NCI-H2029 treated with DMSO at 0.1 percent for 48 hours (cell line): ENCODE results near the gene PEX16.

ENCODE experiments used
- DNase-seq: peaks from one replicate; lab custom pipeline; 2025; lab: John Stamatoyannopoulos, UW

PEX16 gene

DNA sequence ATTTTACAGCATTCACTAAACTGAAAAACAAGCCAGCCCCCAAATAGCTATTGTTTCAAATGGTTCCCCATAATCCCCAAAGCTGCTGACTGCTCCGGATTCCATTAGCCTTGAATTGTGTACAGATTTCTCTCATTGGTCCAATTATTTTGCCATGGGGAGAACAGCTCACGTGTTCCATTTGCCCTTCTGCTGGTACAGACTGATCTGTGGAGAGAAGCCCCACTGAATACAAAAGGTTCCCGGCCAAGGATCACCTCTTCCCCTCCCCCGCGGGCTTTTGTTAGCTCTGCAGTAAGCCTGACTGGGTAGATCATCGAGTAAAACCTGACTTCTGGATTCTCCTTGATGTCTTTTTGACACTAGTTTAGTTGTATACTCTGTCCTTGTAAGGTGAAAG is 41.3 kb downstream of the PEX16 start:
- no peak for DNase-seq

DNA sequence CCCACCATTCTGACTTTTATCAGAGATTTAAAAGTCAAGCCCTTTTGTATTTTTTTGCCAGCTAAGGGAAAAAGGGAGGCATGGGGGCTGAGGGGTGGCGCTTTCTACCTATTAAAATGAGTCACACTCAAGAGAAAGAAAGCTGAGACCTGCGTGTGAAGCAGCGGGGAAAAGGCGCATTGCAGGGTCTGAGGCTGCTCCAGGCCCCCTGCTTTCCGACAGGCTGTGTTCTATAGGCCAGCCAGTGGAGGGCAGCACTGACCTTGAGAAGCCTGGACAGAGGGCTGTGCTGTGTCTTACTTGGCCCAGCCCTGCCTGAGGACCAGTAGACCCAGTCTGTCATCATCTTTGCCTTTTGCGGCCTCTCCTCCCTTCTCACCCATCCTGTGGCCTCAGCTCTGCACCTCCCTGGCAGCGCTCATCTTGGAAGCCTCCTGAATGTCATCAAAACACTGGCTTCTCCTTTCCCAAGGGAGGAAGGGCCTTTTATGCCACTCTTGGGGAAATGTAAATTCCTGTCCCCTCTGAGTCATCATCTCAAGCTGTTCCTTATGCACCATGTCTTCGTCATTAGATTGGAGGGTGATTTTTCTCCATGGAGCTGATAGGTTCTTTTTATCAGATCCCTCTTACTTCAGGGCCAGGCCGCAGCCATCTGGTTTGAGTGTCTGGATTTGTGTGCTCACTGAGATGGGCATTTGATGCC is 44.9 kb downstream of the PEX16 start:
- peak; percentile 13 for DNase-seq

DNA sequence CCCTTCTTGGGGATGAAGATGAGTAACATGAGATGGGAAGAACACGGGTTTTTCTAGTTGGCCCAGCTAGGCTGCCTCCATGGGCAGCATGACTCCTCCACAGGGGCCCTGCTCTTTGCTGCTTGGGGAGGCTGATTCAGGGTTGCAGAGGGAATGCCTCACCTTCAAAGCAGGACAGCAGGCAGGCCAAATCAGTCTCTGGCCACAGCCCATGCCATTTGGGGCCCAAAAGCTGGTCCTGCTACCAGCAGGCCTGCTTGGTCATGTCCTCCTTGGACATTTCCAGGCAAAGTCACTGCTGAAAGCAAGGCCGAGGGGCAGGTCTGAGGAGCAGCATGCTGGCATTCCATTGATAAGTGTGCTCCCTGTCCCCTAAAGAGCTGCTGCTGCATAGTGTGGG is 46.0 kb downstream of the PEX16 start:
- DNase-seq: no peak

DNA sequence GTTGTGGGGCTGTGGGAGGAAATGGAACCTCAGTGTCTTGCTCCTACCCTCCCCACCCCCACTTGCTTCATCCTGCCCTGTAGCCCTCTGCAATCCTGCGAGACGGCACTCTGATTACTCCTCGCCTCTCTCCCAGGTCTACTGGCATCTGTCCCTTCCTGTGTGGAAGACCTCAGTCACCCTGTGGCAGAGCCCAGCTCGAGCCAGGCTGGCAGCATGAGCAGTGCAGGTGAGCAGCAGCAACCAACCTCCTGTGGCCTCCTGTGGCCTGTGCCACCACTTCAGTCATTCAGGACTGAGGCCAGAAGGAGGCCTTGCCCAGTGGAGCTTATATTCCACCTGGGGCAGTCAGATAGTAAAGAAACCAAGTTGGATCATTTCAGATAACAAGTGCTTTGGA is 47.0 kb downstream of the PEX16 start:
- DNase-seq: no peak

DNA sequence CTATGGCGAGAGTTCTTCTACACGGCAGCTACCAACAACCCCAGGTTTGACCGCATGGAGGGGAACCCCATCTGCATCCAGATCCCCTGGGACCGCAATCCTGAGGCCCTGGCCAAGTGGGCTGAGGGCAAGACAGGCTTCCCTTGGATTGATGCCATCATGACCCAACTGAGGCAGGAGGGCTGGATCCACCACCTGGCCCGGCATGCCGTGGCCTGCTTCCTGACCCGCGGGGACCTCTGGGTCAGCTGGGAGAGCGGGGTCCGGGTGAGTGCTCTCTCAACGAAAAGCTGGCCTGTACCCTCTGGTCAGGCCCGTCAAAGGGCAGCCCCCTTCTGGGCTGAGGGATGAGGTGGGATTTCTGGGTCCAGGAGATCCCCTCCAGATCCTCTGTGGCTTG is 48.1 kb downstream of the PEX16 start:
- DNase-seq: no peak

DNA sequence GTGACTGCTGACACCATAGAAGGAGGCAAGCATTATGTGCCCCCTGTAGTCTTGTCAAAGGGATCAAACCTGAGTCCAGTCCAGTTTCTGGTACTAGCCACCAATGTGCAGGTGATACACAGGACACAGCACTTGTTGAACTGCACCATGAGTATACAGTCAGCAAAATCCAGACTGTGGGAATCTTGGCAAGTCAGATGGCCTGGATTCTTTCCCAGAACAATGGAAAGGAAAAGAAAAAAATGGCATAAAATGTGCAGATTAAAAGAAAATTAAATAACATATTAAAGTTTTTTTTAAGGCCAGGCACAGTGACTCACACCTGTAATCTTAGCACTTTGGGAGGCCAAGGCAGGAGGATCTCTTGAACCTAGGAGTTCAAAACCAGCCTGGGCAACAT is 53.6 kb downstream of the PEX16 start:
- DNase-seq: no peak

DNA sequence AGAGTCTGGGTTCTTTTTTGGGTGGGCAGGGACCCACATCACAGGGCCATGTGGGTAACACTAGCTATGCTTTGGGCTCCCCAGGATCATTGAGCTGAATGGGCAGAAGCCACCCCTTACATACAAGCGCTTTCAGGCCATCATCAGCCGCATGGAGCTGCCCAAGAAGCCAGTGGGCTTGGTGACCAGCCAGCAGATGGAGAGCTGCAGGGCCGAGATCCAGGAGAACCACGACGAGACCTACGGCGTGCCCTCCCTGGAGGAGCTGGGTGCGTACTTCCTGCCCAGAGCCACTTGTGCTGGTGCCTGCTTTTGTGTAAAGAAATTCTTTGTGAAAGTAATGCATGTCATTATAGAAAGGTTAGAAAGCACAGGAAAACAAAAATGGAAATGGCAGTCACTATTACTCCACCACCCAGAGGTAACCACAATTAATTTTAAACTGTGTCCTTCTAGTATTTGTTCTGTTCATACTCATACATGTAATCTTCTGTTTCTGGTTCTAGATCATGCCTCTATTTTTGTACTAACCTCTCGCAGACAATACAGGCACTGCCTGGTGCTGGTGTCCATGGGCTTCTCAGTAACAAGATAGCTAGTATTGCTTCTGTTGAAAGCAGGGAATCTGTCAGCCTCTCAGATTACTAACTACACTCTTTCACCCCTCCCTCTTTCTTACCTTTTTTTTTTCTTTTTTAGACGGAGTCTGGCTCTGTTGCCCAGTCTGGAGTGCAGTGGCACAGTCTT is 56.7 kb downstream of the PEX16 start:
- DNase-seq: no peak

DNA sequence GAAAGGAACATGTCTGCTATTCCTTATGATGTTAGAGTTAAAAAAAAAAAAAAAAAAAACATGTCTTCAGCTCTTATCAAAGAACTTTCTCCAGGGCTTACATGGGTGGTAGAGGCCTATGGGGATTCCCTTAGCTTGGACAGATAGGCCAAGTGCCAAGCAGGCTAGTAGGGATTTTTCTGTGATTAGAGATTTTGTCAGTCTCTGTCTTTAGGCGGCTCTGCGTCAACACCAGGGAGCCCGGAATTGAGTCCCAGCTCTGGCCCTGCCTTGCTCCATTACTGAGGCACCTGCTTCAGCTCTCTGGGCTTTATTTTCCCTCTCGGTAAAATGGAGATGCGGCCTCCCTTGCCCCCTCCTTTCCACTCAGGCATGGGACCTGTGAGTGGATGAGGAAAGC is 57.3 kb downstream of the PEX16 start:
- no peak for DNase-seq
